GM12872 (cell line): ENCODE measurements around the gene TMTC3.

ENCODE experiments used
- TF ChIP-seq, protein P1 (sequence below): IDR thresholded peaks from 3 replicates; pipeline ENCODE4 v1.5.1; 2011; ENCODE audit warnings: low read depth, mild to moderate bottlenecking, low read length, moderate library complexity; ENCODE audit not compliant: insufficient read depth

Gene TMTC3

GRCh38 chr12:88141774-88142609, at the start of gene TMTC3, which contains the start of gene CEP290:
TMTC3 (plus strand) TSS chr12:88142307; CDS start chr12:88148316, 6,009 bp downstream.
CEP290 (minus strand) TSS chr12:88142088; CDS start chr12:88141307, 781 bp downstream.
- TF ChIP-seq, protein P1, sequence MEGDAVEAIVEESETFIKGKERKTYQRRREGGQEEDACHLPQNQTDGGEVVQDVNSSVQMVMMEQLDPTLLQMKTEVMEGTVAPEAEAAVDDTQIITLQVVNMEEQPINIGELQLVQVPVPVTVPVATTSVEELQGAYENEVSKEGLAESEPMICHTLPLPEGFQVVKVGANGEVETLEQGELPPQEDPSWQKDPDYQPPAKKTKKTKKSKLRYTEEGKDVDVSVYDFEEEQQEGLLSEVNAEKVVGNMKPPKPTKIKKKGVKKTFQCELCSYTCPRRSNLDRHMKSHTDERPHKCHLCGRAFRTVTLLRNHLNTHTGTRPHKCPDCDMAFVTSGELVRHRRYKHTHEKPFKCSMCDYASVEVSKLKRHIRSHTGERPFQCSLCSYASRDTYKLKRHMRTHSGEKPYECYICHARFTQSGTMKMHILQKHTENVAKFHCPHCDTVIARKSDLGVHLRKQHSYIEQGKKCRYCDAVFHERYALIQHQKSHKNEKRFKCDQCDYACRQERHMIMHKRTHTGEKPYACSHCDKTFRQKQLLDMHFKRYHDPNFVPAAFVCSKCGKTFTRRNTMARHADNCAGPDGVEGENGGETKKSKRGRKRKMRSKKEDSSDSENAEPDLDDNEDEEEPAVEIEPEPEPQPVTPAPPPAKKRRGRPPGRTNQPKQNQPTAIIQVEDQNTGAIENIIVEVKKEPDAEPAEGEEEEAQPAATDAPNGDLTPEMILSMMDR = no peak

DNA sequence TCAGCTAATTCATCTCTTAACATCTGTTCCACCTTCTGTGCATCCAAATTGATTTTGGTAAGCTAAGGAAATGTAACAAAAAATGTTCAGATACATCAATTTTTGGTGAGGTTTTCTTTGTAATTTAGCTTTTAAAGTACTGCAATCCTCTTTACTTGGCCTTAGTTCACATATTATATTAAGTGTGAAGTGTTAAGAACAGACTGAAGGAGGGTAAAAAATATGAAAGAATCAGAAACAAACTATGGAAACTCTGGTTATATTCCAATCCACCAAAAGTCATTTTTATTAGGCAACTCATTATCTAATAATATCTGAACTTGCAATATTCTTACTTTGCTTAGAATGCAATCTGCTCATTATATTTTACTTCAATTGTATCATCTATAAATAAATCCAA, 49.3 kb upstream of the TMTC3 start:
- TF ChIP-seq, protein P1 = no peak

DNA sequence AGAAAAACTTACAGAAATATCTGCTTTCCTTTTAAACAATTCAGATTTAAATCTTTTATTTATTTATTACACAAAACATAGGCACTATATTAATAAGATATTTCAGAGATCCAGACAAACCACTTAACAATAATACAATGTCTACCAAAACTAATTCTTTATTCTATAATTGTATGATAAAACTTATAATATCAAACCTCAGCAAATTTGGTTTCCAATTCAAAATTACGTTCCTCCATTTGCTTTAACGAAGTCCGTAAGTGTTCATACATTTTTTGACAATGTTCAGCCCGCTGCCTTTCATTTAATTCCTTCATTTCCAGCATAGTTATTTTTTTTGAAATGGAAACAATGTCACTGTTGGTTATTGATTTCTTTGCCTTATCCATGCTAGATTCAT, 48.5 kb upstream of the TMTC3 start:
- TF ChIP-seq, protein P1 = no peak

DNA sequence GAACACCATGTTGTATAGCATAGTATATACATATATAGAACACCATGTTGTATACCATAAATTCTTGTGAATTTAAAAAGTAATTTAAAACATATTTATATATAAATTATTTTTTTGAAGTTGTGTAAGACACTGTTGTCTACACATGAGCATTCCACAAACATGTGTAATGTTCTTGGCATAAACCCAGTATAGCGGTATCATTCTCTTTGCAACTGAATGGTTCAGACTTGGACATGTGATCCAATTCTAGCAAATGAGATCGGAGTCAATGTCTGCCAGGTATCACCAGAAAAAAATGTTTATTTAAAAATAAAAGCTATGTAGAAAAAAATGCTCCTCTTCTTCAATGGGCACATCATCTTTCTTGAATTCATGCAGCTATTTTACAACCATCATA, 34.1 kb upstream of the TMTC3 start:
- TF ChIP-seq, protein P1 = no peak

GRCh38 chr12:88111074-88111652, 30.9 kb upstream of the TMTC3 start:
- TF ChIP-seq, protein P1 = no peak

- TF ChIP-seq, protein P1 = no peak
Measured at GRCh38 chr12:88113871-88114270, 28.2 kb upstream of the TMTC3 start.

- TF ChIP-seq, protein P1 = no peak
Measured at GRCh38 chr12:88122666-88123065, 19.4 kb upstream of the TMTC3 start.
